Smooth muscle cell (in vitro differentiated cells): Measurements from ENCODE around the gene RARA. TPM values are rescaled to one million over a fixed set of nuclear protein-coding genes. Genes with fewer than 3 reads are reported as not detected.

ENCODE experiments used
- DNase-seq: peaks from one replicate; lab custom pipeline; 2025; ENCODE audit not compliant: unreplicated experiment; lab: John Stamatoyannopoulos, UW
- H2AFZ ChIP-seq: fragments of 200-600 bp; sonication (generic); 2 replicates; pipeline ENCODE4 v1.6.0; 2016; ENCODE audit warnings: antibody characterized with exemption, low read depth, mild to moderate bottlenecking
- H3F3A ChIP-seq: fragments of 200-600 bp; sonication (generic); 2 replicates; pipeline ENCODE4 v1.6.0; 2017; ENCODE audit warnings: antibody characterized with exemption, low read depth
- H3K27ac ChIP-seq: fragments of 200-600 bp; sonication (generic); 2 replicates; pipeline ENCODE4 v1.5.1; 2016; ENCODE audit warnings: low read depth, mild to moderate bottlenecking
- H3K27me3 ChIP-seq: fragments of 200-600 bp; sonication (generic); 2 replicates; pipeline ENCODE4 v1.6.1; 2016; ENCODE audit warnings: low read depth, mild to moderate bottlenecking
- H3K36me3 ChIP-seq: fragments of 200-600 bp; sonication (generic); 2 replicates; pipeline ENCODE4 v1.5.1; 2016; ENCODE audit warnings: low read depth
- H3K4me1 ChIP-seq: fragments of 200-600 bp; sonication (generic); 2 replicates; pipeline ENCODE4 v1.5.1; 2016; ENCODE audit warnings: low read depth
- H3K4me2 ChIP-seq: fragments of 200-600 bp; sonication (generic); 2 replicates; pipeline ENCODE4 v1.6.0; 2016; ENCODE audit warnings: mild to moderate bottlenecking
- H3K4me3 ChIP-seq: fragments of 200-600 bp; sonication (generic); 2 replicates; pipeline ENCODE4 v1.5.1; 2016; ENCODE audit warnings: mild to moderate bottlenecking
- H3K79me2 ChIP-seq: fragments of 200-600 bp; sonication (generic); 2 replicates; pipeline ENCODE4 v1.6.0; 2016; ENCODE audit warnings: low read depth, mild to moderate bottlenecking
- H3K9ac ChIP-seq: fragments of 200-600 bp; sonication (generic); 2 replicates; pipeline ENCODE4 v1.6.0; 2016; ENCODE audit warnings: low read depth
- H3K9me3 ChIP-seq: fragments of 200-600 bp; sonication (generic); replicated peaks from 2 replicates; pipeline ENCODE4 v1.5.1; 2016; ENCODE audit warnings: low read depth
- H4K20me1 ChIP-seq: fragments of 200-600 bp; sonication (generic); 2 replicates; pipeline ENCODE4 v1.6.0; 2016; ENCODE audit warnings: low read depth
- CTCF ChIP-seq: fragments of 200-600 bp; sonication (generic); IDR thresholded peaks from 2 replicates; pipeline ENCODE4 v1.5.1; 2017; ENCODE audit warnings: borderline replicate concordance, mild to moderate bottlenecking, antibody characterized with exemption; ENCODE audit not compliant: insufficient read depth, poor library complexity, severe bottlenecking
- WGBS: methylation state at CpG from one replicate; pipeline ENCODE4 v1.1.7; 2016; ENCODE audit warnings: low lambda C conversion rate; 5-methylcytosine and 5-hydroxymethylcytosine counted together
- polyA plus RNA-seq: library from polyadenylated mRNA; unstranded; fragments of >200 nt; fragmentation: Nextera tagmentation; extraction: Ambion mirVana; gene quantifications from 2 replicates; pipeline ENCODE4 v1.2.1, GENCODE V29; 2016
- total RNA-seq: library from RNA; depleted of rRNA; stranded (reverse); fragments of >200 nt; gene quantifications from 2 replicates; pipeline ENCODE4 v1.2.3, GENCODE V29; 2014

Gene RARA
- total and polyA plus RNA-seq, 2 experiments from 2014 or later: 22.1 to 22.5 TPM

GRCh38 chr17:40327244-40327729 lies 18.3 kb downstream of the RARA start:
- Histone ChIP-seq H3K27ac (no peak overlapping the region), H3K4me3 (no peak overlapping the region), H3K79me2 (peaks cover 74% of the 10 kb centered on the region), H3F3A (no peaks in the 10 kb centered on the region), H3K36me3 (no peaks in the 10 kb centered on the region), H3K4me2 (no peak overlapping the region), H3K9ac (no peak overlapping the region), H3K27me3 (no peaks in the 10 kb centered on the region), H3K4me1 (no peaks in the 10 kb centered on the region), H2AFZ (no peak overlapping the region), H4K20me1 (peaks cover 93% of the 10 kb centered on the region), H3K9me3 (no peaks in the 10 kb centered on the region)
- DNase-seq: no peak
- TF ChIP-seq CTCF: no peak
- WGBS: 100% methylated on average over 4 of the region's 4 CpGs

GRCh38 chr17:40327735-40328385 lies 18.9 kb downstream of the RARA start:
- no peak overlapping the region for H3K4me3 ChIP-seq
- no peak overlapping the region for H3K27ac ChIP-seq
- no peaks in the 10 kb centered on the region for H3F3A ChIP-seq
- no peaks in the 10 kb centered on the region for H3K27me3 ChIP-seq
- H3K9me3 ChIP-seq: no peaks in the 10 kb centered on the region
- WGBS: 50% methylated on average over 3 of the region's 3 CpGs
- H3K36me3 ChIP-seq: no peaks in the 10 kb centered on the region
- H3K4me2 ChIP-seq: no peak overlapping the region
- no peak for TF ChIP-seq CTCF
- peaks cover 93% of the 10 kb centered on the region for H4K20me1 ChIP-seq
- H2AFZ ChIP-seq: no peak overlapping the region
- peaks cover 68% of the 10 kb centered on the region for H3K79me2 ChIP-seq
- no peaks in the 10 kb centered on the region for H3K4me1 ChIP-seq
- DNase-seq: no peak
- no peak overlapping the region for H3K9ac ChIP-seq

- WGBS: 95% methylated on average over 2 of the region's 2 CpGs
- H4K20me1 ChIP-seq: peaks cover 92% of the 10 kb centered on the region
- no peaks in the 10 kb centered on the region for H3K4me1 ChIP-seq
Observed at GRCh38 chr17:40328386-40328766, 19.4 kb downstream of the RARA start.

More at GRCh38 chr17:40328386-40328766, 19.4 kb downstream of the RARA start:
- no peak for DNase-seq
- no peak overlapping the region for H3K9ac ChIP-seq
- no peaks in the 10 kb centered on the region for H3K27me3 ChIP-seq
- H3K27ac ChIP-seq: no peak overlapping the region
- H3K4me3 ChIP-seq: no peak overlapping the region
- H3F3A ChIP-seq: no peaks in the 10 kb centered on the region
- no peaks in the 10 kb centered on the region for H3K9me3 ChIP-seq
- no peaks in the 10 kb centered on the region for H3K36me3 ChIP-seq
- H3K4me2 ChIP-seq: no peak overlapping the region
- no peak for TF ChIP-seq CTCF
- H3K79me2 ChIP-seq: peaks cover 66% of the 10 kb centered on the region
- H2AFZ ChIP-seq: no peak overlapping the region
